HFF-Myc (cell line): ENCODE results near the gene EGLN2.
A peak's percentile ranks its signal among the peaks of the same experiment; 100 is the strongest.

ENCODE experiments used
- DNase-seq: peaks from one replicate; pipeline ENCODE4 v3.0.0-alpha.2; 2011; ENCODE audit warnings: low read depth; ENCODE audit errors: extremely low read depth
- H3K4me3 ChIP-seq: replicated peaks from 2 replicates; pipeline ENCODE4 v1.5.1; 2011; ENCODE audit warnings: low read depth, mild to moderate bottlenecking, control low read depth, low read length
- TF ChIP-seq, protein P1 (sequence below): IDR thresholded peaks from 2 replicates; pipeline ENCODE4 v1.5.1; 2012; ENCODE audit warnings: mild to moderate bottlenecking, low read depth, low read length, control low read depth; ENCODE audit errors: missing control alignments

The EGLN2 gene

DNA sequence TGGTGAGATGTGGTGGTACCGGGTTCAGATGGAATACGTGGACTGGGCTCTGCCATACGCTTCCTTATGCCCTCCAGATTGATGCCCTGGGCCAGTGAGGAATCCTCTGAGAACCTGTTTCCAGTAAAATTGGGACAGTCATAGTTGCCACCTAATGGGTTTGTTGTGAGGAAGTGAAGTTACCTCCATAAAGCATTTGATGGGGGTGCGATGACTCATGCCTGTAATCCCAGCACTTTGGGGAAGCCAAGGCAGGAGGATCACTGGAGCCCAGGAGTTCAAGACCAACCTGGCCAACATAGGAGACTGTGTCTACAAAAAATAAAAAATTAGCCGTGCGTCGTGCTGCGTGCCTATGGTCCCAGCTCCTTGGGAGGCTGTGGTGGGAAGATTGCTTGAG, 43.2 kb upstream of the EGLN2 start:
- DNase-seq = no peak
- TF ChIP-seq, protein P1, sequence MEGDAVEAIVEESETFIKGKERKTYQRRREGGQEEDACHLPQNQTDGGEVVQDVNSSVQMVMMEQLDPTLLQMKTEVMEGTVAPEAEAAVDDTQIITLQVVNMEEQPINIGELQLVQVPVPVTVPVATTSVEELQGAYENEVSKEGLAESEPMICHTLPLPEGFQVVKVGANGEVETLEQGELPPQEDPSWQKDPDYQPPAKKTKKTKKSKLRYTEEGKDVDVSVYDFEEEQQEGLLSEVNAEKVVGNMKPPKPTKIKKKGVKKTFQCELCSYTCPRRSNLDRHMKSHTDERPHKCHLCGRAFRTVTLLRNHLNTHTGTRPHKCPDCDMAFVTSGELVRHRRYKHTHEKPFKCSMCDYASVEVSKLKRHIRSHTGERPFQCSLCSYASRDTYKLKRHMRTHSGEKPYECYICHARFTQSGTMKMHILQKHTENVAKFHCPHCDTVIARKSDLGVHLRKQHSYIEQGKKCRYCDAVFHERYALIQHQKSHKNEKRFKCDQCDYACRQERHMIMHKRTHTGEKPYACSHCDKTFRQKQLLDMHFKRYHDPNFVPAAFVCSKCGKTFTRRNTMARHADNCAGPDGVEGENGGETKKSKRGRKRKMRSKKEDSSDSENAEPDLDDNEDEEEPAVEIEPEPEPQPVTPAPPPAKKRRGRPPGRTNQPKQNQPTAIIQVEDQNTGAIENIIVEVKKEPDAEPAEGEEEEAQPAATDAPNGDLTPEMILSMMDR = no peak
- H3K4me3 ChIP-seq = peak overlapping the region; percentile 2; the same call in 1 of the 2 replicates

DNA sequence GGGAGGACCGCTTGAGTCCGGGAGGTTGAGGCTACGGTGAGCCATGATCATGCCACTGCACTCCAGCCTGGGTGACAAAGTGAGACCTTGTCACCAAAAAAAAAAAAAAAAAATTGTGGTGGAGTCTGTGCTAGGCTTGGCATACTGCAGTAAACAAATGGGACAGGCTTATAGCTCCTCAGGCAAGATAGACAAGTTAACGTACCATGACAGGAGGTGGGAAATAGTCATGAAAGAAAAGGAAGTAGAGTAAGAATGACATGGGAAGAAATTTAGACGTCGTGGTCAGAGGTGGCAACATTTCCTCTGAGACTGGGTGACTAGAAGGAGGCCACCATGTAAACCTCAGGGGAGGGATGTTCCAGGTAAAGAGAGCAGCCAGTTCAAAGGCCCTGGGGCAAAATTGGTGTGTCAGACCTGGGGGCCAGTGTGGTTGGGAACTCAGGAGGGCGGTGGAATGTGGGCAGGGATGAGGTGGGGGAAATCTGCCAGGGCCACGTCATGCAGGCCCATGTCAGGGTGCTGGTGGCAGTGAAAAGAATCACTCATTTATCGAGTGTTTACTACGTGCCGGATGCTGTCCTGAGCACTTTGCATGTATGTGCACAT, 42.4 kb upstream of the EGLN2 start:
- no peak for DNase-seq
- H3K4me3 ChIP-seq = no peak overlapping the region
- TF ChIP-seq, protein P1 = no peak

DNA sequence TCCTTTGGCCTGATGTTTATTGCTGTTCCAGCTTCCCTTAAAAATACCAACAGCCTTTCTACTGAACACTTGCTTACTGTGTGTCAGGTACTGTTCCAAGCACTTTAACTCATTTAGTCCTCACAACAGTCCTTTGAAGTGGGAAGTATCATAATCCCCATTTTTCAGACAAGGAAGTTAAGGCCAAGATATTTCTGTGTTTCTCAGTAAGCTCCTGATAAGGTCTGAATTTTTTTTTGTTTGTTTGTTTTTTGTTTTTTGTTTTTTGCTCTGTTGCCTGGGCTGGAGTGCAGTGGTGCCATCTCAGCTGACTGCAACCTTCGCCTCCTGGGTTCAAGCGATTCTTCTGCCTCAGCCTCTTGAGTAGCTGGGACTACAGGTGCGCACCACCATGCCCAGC, 40.5 kb upstream of the EGLN2 start:
- TF ChIP-seq, protein P1 = no peak
- no peak overlapping the region for H3K4me3 ChIP-seq
- DNase-seq = no peak

DNA sequence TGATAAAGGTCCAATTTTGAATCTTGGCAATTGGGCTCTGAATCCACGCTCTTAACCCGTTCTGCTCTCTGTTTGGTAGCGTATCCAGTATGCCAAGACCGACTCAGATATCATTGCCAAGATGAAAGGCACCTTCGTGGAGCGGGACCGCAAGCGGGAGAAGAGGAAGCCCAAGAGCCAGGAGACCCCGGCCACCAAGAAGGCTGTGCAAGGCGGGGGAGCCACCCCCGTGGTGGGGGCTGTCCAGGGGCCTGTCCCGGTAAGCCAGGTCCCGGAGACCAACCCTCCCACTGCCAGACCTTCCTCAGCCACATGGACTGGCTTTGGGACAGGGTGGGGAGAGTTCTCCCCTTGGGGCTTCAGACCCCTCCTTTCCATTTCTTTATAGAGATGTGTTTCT, 39.6 kb upstream of the EGLN2 start:
- DNase-seq = no peak
- no peak overlapping the region for H3K4me3 ChIP-seq
- TF ChIP-seq, protein P1 = no peak

DNA sequence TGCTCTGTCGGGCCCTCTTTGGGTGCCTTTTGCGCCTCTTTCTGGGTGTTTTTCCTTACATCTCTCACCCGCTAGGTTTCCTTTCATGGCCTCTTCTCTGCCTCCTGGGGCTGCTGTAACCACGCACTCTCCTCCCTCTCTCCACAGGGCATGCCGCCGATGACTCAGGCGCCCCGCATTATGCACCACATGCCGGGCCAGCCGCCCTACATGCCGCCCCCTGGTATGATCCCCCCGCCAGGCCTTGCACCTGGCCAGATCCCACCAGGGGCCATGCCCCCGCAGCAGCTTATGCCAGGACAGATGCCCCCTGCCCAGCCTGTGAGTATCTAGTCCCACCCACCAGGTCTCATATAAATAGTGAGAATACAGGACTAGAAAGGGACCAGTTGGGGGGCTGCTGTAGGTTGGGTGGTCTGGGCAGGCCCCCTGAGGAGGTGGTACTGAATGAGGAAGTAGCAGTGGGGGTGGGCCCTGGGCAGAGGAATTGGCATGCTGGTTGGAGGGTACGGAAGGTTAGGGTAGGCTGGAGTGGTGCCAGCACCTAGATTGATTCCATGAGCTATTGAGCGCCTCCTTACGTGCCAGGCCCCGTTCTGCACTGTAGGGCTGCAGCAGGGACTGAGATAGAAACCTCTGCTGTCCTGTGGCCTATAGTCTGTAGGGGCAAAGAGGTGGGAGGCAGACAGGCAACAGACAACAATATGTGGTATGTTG, 36.1 kb upstream of the EGLN2 start:
- TF ChIP-seq, protein P1 = no peak
- DNase-seq = no peak
- H3K4me3 ChIP-seq = no peak overlapping the region

DNA sequence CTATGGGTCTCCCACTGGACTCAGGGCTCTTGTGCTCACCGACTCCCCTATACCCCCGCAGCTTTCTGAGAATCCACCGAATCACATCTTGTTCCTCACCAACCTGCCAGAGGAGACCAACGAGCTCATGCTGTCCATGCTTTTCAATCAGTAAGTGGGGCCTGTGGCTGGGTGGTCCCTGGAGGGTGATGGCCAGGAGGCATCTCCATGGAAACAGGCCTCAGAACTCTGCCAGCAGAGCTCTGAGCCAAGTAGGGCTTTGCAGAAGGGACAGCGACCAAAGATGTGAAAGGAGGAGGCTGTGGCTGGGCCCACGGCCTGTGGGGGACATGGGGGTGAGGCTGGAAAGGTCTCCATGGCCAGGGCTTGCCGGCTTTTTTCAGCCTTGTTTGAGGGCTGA, 35.5 kb upstream of the EGLN2 start:
- TF ChIP-seq, protein P1 = no peak
- DNase-seq = no peak
- H3K4me3 ChIP-seq = no peak overlapping the region
